HG02840 (cell line): ENCODE data around the gene PI16.

Experiments
- ATAC-seq: cut with Tn5 transposase; IDR thresholded peaks from one replicate; pipeline ENCODE4 v1.9.1; 2021; ENCODE audit warnings: mild to moderate bottlenecking, moderate library complexity, moderate number of reproducible peaks; ENCODE audit not compliant: unreplicated experiment, low FRiP score

Gene PI16

DNA sequence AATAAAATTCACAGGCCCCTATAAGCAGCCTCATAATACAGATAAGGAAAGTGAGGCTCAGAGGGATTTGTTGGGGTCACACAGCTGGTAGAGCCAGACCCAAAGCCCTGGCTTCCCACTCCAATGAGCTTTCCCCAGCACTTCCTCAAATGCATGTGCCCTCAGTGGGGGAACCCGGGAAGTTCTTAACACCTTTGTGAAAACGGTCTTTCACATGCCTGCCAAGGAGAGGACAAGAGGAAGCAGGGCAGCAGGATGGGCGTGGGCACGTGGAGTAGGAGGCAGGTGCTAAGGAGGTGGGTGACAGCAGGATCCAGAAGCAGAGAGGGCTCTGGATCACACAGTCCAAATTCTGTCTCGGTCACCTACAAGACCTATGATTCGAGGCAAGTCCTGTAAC, 598 bp downstream of the PI16 start:
- no peak for ATAC-seq

DNA sequence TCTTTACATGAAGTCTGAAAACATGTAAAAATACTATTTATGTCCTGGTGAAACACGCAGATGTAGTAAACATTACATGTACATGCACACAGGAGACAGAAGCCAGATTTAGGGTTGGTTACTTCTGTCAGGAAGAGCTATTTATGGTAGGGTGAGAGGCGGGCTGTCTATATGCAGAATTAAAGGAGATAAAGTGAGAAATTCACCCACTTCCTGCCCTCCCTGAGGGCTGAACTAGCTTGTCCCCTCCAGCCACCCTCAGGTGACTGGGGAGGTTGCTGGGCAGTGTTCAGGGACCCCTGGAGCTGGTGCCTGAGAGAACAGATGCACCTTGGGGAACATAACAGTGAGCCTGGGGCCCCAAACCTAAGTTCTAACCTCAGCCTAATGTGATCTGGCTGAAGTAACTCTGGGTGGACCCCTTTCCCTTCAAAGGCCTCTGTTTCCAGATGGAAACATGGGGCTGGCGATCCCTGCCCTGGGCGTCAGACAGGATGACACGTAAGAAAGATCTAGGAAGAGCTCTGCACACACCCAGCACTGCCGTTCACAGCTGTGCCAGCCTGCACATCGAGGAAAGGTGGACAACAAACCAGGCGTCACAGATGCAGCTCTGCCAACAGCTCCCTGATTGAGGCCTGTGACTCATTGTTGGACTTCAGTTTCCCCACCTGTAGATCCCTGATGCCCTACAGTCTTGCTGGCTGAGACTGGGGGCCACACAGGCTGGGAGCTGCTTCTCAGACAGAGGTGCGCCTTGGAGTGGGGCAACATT, 1.3 kb downstream of the PI16 start:
- ATAC-seq: no peak

DNA sequence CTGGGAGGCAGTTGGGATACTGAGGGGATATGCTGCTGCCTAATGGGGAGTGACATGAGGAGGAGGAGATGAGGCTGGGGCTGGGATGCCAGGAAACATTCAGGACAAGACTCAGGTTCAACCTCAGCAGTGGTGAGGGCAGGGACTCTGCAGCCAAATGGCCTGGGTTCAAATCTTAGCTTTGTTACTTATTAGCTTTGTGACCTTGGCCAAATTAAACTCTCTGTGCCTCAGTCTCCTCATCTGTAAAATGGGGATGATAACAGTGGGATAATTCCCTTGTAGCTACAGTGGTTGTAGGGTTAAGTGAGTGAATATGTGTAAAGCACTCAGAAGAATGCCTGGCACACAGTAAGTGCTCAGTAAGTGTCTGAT, 1.9 kb downstream of the PI16 start:
- ATAC-seq: no peak

DNA sequence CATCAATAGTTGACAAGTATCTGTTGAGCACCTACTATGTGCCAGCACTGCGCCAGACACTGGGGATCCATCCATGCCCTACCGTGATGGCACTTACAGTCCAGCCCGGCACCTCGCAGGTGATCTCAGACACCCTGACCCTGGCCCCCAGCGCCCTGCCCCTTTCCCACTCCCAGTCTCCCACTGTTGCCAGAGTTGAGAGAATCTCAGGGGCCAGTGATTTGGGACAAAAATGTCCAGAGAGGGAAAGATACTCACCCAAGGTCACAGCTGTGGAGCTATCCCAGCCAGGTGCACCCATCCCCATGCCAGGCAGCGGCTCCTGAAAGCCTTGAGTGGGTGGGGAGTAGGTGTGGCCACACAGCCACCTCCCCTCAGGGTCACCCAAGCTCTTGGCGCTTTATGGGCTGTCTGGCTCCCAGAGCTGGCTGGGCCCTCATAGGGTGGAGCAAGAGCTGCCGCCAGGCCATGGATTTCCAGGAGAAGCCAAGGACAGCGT, 3.3 kb downstream of the PI16 start:
- no peak for ATAC-seq

DNA sequence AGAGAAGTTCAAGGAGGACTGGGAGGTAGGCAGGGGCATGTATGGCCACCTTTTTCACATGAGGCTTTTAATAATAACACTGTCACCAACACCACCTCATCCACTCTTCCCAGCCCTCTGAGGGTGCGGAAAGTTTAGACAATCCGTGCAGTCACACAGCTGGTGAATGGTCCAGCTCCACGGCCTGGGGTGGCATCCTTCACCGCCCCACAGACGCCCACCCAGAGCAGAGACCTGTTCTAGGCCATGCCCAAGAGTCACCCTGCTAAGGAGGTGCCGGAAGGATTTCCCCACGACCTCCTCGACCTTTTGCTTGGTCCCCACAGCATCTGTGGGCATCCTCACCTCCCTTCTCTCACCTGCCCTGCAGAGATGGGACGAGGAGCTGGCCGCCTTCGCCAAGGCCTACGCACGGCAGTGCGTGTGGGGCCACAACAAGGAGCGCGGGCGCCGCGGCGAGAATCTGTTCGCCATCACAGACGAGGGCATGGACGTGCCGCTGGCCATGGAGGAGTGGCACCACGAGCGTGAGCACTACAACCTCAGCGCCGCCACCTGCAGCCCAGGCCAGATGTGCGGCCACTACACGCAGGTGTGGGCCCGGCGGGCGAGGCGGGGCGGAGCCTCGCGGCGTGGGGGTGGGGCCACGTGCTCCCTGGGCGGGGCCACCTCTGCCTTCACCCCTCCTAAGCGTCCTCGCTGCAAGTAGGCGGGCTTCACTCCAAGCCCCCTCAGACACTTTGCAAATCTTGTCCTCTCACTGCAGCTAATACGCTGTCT, 4.4 kb downstream of the PI16 start:
- no peak for ATAC-seq

DNA sequence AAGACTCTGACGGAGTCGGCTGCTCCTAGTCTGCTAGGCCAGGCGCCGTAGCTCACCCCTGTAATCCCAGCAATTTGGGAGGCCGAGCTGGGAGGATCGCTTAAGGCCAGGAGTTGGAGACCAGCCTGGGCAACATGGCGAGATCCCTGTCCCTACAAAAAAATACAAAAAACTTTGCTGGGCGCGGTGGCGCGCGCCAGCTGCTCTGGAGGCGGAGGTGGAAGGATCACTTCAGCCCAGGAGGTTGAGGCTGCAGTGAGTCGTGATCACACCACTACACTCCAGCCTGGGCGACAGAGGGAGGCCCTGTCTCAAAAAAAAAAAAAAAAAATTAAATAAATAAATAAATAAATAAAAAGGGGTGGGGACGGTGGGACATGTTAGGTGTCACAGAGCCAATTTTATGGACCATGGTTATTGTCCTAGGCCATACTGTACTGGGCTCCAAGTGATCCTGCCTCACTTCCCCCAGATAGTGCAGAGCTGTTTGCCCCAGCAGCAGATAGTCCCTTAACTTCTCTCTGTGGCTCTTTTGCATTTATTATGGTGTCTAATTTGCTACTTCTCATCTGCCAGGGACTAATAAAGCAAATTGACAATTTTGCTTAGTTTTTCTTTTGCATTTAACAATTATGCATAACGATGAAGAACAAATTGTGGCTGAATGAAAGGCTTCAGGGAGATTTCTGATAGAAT, 5.2 kb downstream of the PI16 start:
- ATAC-seq: no peak

DNA sequence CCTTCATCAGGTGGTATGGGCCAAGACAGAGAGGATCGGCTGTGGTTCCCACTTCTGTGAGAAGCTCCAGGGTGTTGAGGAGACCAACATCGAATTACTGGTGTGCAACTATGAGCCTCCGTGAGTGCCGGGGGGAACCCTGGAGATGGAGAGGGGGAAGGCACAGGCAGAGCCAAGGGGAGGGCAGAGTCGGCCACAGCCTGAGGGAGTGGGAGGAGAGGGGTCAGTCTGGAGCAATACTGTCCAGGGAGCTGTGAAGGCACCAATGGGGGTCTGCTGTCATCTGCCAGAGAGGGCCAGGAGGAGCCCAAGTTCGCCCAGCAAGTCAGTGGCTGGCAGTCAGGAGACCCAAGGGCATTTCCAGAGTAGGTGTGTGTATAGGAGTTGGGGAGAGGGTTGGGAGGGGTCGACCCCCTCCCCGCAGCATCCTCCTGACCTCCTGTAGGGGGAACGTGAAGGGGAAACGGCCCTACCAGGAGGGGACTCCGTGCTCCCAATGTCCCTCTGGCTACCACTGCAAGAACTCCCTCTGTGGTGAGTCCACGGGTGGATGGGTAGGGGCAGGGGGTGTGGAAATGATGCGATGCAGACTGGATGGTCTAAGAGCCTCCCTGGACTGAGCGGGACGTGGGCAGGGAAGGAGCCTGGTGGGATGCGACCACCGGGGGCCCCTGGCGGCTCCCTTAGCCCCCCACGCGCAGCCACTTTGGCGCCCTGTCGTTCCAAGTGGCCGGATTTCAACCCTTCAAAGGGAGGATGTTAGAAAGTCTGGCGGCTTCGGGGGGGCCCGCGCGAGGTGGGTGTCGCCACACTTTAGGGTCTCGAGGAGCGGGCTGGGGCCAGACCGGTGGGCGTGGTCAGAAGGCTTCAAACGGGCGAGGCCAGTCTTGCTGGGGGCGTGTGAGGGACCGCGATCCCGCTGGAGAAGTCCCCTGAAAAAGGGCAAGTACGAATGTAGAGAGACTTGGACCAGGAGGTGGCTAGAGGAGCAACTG, 7.2 kb downstream of the PI16 start:
- no peak for ATAC-seq

DNA sequence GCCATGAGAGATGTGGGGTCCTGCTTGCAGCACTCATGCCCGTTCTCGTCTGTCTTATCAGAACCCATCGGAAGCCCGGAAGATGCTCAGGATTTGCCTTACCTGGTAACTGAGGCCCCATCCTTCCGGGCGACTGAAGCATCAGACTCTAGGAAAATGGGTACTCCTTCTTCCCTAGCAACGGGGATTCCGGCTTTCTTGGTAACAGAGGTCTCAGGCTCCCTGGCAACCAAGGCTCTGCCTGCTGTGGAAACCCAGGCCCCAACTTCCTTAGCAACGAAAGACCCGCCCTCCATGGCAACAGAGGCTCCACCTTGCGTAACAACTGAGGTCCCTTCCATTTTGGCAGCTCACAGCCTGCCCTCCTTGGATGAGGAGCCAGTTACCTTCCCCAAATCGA, 8.3 kb downstream of the PI16 start:
- ATAC-seq: no peak

DNA sequence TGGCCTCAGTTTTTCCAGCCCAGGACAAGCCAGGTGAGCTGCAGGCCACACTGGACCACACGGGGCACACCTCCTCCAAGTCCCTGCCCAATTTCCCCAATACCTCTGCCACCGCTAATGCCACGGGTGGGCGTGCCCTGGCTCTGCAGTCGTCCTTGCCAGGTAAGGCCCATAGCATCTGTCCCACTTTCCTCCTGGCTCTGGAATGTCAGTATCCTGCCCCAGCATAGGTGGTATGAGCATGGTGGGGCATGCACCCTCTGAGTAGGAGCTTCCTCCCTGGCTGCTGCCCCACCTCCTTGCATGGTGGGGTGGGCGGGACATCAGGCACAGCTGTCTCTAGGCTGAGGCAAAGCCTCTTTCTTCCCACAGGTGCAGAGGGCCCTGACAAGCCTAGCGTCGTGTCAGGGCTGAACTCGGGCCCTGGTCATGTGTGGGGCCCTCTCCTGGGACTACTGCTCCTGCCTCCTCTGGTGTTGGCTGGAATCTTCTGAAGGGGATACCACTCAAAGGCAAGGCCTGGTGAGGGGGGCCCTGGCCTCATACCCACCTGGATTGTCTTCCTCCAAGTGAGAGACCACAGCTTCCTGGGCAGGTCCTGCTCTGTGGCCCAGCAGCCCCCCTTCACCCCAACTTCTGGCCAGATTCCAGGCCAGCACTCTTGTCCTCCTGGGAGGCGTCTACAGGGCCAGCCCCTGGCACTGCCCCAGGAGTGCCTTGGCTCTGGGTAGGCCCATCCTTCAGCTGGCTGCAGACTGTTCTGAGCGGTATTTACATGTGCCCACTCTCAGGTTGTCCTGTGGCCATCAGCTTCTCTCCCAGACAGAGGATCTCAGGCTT, 9.1 kb downstream of the PI16 start:
- no peak for ATAC-seq

DNA sequence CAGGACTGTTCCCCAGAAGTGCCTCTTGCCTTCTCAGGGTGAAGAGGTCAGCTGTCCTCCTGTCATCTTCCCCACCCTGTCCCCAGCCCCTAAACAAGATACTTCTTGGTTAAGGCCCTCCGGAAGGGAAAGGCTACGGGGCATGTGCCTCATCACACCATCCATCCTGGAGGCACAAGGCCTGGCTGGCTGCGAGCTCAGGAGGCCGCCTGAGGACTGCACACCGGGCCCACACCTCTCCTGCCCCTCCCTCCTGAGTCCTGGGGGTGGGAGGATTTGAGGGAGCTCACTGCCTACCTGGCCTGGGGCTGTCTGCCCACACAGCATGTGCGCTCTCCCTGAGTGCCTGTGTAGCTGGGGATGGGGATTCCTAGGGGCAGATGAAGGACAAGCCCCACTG, 9.8 kb downstream of the PI16 start:
- no peak for ATAC-seq

DNA sequence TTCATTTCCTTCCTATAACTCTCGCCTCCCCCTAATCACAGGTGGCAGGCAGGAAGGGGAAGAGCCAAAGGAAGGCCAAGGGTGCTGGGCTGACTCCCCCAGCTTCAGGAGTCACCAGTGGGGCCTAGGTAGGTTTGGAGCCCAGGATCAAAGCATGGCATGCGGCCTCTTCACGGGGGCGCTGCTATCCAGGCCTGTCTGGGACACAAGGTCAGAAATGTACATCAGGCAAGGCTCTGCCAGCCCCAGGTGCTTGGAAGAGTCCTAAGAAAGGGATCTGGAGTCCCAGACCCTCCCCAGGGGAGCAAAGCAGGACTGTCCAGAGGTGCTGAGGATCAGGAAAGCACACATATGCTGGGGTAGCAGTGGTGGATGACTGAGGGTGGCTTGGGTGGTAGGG, 10.4 kb downstream of the PI16 start:
- ATAC-seq: no peak

DNA sequence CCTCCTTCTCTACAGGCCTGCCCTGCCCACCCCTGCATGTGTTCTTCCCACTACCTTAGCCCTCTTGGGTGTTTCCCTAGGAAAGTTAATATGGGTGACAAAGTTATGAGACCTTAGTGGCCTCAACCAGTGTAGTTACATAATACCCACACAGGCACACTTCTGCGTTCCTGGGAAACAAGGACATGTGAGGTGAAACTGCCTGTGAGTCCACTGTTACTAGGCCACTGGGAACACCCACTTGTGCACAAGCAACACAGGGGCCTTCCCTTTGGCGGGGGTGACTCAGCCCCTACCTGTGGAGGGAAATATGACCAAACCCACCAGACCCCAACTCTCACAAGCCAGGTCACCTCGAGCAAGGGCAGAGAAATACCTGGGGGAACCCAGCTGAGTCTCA, 12.8 kb downstream of the PI16 start:
- ATAC-seq: no peak

DNA sequence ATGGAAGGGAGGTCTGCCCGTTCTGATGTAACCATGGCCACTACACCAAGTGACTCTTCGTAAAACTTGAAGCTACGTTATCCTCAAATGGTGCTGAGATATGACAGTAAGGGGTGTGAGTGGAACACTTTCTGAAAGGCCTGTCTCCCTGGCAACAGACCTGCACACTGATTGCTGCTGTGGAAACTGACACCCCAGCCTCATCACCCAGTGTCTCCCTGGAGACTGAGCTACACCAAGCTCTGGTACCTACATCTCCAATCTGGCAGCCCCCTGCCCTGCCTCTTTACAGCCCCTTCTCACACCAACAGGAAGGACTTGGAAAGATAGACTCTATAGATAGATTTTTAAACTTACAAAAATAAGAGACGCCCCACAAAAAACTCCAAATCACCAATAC, 13.2 kb downstream of the PI16 start:
- no peak for ATAC-seq

DNA sequence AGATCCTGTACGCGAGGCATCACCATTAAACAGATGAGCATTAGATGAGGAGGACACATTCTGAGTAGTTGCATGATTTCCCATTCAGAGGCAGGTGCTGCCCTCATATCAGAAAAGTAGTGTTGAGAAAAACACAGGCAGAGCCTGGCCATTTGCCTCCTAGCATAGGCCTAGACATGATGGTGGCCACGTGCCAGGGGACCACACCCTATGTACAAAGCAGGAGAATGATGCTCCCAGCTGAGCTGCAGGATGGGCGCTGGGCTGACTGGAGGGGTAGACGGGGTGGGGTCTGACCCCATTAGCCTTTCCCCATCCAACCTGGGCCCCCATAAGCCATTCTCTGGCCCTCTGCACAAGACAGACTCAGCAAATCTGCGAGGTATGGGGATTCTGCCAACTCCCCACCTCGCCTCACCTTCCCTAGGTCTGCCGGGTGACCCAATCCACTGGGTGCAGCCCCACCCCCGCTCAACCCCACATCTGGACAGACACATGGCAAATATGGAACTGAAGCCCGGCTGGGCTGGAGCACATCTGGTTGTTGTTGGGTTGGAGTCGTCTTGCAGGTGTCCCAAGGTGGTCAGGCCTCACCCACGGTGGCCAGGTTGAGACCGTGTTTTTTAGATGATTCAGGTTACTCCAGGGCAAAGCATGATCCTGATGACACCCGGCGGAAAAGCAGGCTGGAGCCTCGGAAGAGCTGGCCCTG, 13.9 kb downstream of the PI16 start:
- ATAC-seq: no peak

DNA sequence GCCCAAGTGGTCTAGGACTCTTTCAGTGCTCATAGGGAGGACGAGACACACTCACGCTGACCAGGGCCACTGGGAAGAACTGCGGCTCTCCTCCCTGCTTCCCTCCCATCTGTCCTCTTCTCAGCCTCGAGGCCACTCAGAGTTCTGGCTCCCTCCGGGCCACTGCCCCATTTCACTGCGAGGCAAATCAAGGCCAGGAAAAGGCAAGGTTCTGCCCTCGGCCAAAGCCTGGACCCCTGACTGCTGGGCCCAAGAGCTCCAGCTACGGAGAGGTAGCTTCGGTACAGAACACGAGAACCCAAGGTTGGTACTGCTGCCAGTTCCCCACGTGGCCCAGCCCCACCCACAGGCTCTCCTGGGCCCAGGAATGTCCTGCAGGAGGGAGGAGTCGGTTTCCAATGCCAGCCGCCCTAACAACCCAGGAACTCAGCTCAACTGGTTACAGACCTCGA, 14.7 kb downstream of the PI16 start:
- no peak for ATAC-seq

DNA sequence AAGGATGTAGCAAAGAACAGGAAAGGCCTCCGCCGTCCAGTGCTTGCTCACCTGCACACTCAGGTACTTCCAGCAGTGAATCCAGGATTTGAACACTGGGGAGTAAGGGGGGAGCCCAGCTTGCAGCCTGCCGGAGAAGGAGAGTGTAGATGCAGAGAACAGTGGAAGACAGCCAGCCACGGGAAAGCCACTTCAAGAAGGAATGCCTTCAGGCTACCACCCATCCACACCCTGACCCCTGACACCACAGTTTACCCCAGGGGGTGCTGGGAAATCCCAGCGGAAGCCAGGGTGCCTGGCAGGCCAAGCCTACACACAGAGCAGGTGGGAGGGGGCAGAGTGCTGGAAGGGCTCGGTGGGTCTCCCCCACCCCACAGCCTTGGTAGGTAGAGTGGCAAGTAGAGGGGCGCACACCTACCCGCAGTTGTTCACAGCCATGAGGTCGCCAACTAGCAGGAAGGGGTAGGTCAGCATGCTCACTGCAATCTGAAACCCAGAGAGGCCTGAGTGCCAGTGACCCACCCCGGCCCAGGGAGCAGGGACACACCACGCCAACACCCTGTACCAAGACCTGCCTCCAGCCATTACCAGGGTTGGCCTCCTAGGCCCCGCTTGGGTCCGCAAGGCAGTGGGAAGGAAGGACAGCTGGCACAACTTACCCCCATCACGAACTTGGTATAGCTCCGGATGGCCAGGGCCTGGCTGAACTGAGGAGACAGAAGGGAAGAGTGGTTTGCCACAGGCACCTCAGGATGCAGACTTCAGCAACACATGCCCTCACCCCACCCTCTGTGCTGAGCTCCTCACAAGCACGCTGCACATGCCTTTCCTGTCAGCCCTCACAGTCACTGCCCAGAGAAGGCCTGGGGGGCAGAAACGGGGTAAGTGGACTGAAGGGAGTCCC, 15.7 kb downstream of the PI16 start:
- ATAC-seq: no peak
